ENCODE measurements around the gene SERINC2. TPM values are rescaled to one million over a fixed set of nuclear protein-coding genes. Genes with fewer than 3 reads are reported as not detected.
A peak's percentile ranks its signal among the peaks of the same experiment; 100 is the strongest.

The SERINC2 gene
- total RNA-seq, 1 experiment from 2014 or later, result 14.1 TPM

- no CpG with 5 or more reads among the region's 14 CpGs for WGBS (ENCODE audit: extremely low coverage, insufficient read length, low lambda C conversion rate)
- Mint-ChIP-seq H3K27me3 (ENCODE audit: low read depth) (no peaks in the 10 kb centered on the region), H3K4me3 (no peak overlapping the region; a peak in 1 of 5 replicates), H3K27ac (peak overlapping the region in 1 of 3 experiments; percentile 62; a peak in 1 of 7 replicates), H3K9me3 (no peaks in the 10 kb centered on the region), H3K4me1 (peaks cover 6 to 8% of the 10 kb centered on the region in 2 experiments), H3K36me3 (ENCODE audit: insufficient read depth in 1 of 3, low read depth in 3 of 3) (peaks cover 0 to 21% (median 3%) of the 10 kb centered on the region in 3 experiments; a peak in 5 of 7 replicates)
- Histone ChIP-seq H3K9me3 (ENCODE audit: control insufficient read depth, low read depth, low read length) (no peaks in the 10 kb centered on the region), H3K23me2 (ENCODE audit: insufficient read length, low read depth, low read length, poor library complexity, severe bottlenecking) (no peaks in the 10 kb centered on the region), H3K14ac (ENCODE audit: insufficient read depth, low read length) (no peak overlapping the region), H3K23ac (ENCODE audit: insufficient read length, low read depth, low read length) (no peak overlapping the region), H2BK15ac (ENCODE audit: low read depth, low read length) (no peak overlapping the region), H3K4me1 (ENCODE audit: insufficient read depth, low read length) (no peaks in the 10 kb centered on the region), H3K79me2 (ENCODE audit: insufficient read depth, low read length) (no peaks in the 10 kb centered on the region), H2BK120ac (ENCODE audit: low read depth, low read length, poor library complexity, severe bottlenecking) (no peak overlapping the region), H4K91ac (ENCODE audit: insufficient read length, low read depth, low read length) (no peak overlapping the region), H3K79me1 (ENCODE audit: insufficient read depth, low read depth, low read length, poor library complexity, severe bottlenecking) (no peaks in the 10 kb centered on the region), H3T11ph (ENCODE audit: low read length) (no peak overlapping the region), H3K4me2 (ENCODE audit: insufficient read depth, insufficient read length, low read length) (no peak overlapping the region), H4K20me1 (ENCODE audit: control insufficient read depth, insufficient read depth, insufficient read length) (no peaks in the 10 kb centered on the region), H2AFZ (ENCODE audit: low read length) (no peak overlapping the region), H3K9ac (ENCODE audit: extremely low read depth, insufficient read length, low read length) (no peak overlapping the region), H3K18ac (ENCODE audit: insufficient read length, low read depth, low read length) (no peak overlapping the region), H2AK5ac (ENCODE audit: insufficient read length, low read length) (no peak overlapping the region), H3K56ac (ENCODE audit: insufficient read length, low read depth, low read length) (no peak overlapping the region), H4K8ac (replicated peaks; ENCODE audit: insufficient read length, low read depth, low read length) (no peak overlapping the region), H3K27me3 (ENCODE audit: insufficient read depth, low read length) (no peaks in the 10 kb centered on the region), H3K27ac (ENCODE audit: insufficient read length, low read depth, low read length) (no peak overlapping the region), H2BK12ac (ENCODE audit: insufficient read length, low read depth, low read length) (no peak overlapping the region), H3K4ac (ENCODE audit: low read depth, low read length) (no peak overlapping the region), H2BK5ac (ENCODE audit: insufficient read length, low read length) (no peak overlapping the region), H4K5ac (ENCODE audit: insufficient read length, low read depth, low read length) (no peak overlapping the region), H2BK20ac (ENCODE audit: low read depth, low read length, poor library complexity, severe bottlenecking) (no peak overlapping the region)
- DNase-seq, result no peak
- no peak for TF ChIP-seq CTCF (conservative IDR thresholded peaks at IDR 0.05)
Observed at GRCh38 chr1:31426249-31426922, 13.4 kb downstream of the SERINC2 start.
